Retina (tissue), 1 donor: Measurements from ENCODE around the gene MYO7B.
"Not testable (repeated sequence)": the region's sequence is repeated elsewhere in the genome, so short reads cannot be mapped to it uniquely, and the experiment has no call there.

Experiments used
- DNase-seq: peaks from one replicate; pipeline ENCODE4 v3.0.0-alpha.2; 2016

Gene MYO7B

DNA sequence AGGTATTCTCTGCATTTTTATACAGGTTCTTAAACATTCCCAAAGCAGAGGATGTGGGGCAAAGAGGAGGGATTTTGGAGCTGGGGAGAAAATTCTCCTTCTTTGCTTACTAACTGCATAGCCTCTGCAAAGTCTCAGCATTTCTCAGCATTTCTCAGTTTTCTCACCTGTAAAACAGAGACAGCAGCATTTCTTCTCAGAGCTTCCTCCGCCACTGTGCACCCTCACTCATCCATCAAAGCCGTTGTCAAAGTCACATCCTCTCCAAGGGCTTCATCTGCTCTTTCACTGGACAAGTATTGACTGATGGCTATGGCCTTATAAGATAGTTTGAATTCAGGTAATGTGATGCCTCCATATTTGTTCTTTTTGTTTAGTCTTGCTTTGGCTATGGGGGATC lies 17.4 kb downstream of the MYO7B start:
- DNase-seq, result no peak

- DNase-seq, result no peak
These were observed 23.4 kb downstream of the MYO7B start for GRCh38 chr2:127558911-127559310.

- DNase-seq, result no peak
These were observed 24.0 kb downstream of the MYO7B start for GRCh38 chr2:127559454-127559853.

DNA sequence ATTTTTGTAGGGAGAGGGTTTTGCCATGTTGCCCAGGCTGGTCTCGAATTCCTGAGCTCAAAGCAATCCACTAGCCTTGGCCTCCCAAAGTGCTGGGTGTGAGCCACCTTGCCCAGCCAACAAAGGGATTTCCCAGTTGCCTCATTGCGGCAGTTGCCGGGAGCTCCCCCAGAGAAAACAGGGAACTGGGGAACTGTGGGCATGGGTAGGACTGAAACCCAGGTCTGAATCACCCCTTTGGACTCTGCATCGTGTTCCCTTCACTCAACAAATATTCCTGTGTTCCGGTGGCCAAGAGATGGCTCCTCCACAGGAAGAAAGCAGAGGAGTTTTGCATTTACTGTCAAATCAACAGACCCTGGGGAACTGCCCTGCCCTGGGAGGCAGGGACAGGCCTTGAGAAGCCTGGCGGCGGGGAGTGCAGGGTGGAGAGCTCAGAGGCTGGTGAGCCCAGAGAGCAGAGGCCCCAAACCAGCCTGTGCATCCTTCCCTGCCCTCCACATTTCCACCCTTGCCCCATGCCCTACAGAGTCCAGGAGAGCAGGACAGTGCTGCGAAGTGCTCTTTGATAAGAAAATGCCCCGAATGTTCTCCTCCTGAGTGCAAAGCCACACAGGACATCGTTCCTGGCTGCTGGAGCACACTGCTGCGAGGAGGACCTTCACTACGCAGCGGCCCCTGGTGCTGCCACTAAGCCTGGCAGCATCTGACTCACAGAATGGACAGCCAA lies 24.9 kb downstream of the MYO7B start:
- DNase-seq, result no peak

- DNase-seq, result no peak
These were observed 25.4 kb downstream of the MYO7B start for GRCh38 chr2:127560931-127561280.

DNA sequence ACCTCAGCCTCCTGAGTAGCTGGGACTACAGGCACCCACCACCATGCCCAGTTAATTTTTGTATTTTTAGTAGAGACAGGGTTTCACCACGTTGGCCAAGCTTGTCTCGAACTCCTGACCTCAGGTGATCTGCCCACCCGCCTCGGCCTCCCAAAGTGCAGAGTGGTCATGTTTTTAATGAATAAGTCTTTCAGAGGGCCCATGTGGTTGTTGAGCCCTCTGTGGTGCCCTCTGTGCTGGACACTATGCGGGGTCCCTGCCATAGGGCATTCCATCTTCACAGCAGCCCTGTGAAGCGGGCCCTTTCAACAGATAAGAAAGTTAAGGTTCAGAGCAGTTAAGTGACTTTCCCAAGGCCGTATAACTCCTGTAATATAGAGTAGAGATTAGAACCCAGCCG lies 25.9 kb downstream of the MYO7B start:
- DNase-seq, result no peak

GRCh38 chr2:127562936-127563335 lies 27.5 kb downstream of the MYO7B start:
- DNase-seq, result no peak

- no peak for DNase-seq
These were observed 28.3 kb downstream of the MYO7B start for GRCh38 chr2:127563458-127564428.

DNA sequence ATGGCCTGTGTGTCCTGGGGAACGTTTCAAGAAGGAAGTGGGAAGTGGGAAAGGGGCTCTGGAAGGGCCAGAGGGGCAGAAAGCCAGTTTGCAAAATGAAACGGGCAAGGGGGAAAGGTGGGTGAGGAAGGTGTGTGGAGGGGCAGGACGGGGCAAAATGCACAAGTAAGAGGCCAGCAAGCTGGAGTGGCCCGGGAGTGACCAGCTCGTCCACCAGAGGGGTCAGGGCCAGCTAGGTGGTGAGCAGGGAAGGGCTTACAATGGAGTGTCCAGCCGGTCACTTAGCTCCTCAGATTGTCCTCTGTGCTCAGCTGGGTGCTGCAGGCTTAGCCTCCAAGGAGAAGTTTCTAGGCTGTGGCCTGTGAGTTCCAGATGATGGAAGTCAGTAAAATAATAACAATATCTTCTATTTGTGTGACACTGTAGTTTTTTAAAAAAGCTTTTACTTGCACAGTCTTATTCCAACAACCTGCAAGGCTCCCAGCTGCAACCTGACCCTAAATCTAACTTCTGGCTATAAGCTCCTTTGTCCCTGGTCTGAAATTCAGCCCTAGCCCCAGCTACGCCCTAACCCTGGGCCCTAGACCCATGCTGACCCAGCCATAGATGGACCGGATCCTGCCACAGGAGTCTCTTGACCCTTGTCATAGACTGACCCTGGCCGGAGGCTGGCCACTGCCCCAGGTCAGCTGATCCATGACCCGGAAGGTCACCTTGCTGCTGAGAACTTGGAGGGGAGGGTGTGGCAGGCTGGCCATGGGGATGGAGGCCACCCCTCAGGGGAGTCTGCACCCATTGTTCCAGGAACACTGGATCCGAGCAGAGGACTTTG lies 29.2 kb downstream of the MYO7B start:
- DNase-seq, result no peak

DNA sequence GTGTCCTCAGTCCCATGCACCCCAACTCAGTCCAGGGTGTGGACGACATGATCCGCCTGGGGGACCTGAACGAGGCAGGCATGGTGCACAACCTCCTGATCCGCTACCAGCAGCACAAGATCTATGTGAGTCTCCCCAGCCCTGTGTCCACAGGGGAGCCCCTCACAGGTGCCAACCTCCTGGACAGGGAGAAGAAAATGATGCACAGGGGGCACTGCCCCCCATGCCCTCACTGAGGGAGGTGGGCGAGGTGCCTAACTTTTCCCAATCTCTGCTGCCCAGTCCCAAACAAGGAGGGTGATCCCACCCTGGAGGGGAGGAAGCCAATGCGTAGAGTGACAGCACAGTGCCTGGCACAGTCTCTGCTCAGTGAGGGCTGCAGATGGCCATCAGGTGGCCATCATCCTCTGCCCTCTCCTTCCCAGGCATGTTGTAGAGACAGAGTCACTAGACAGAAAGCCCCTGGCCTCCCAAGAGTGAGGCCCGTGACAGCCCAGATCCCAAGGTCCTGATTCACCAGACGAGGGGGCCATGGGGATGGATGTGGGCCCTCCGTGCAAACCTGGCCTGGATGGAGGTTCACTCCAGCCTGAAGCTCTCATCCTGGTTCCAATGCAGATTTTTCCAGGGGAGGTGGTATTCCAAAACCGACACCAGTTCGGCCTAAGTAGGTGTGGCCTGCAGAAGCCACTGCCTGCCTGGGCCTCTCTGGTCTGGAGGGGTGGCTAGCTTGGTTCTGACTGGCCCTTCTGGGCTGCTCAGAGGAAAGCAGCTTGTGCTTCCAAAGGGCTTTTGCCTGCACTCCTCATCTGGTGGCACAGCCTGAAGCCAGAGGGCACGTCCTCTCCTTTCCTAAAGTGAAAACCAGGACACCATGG lies 30.0 kb downstream of the MYO7B start:
- DNase-seq, result no peak

DNA sequence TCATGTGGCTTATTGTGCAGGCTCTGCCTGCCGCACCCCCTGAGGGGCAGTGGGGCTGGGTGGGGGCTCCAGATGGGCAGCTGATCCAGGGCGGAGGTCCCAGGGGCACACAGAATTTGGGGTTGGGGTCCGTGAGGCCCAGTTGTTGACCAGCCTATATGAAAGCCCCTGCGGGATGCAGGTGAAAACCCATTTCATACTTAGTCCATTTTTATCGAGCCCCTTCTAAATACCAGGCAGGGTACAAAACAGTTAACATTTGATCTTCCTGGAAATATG lies 30.6 kb downstream of the MYO7B start:
- DNase-seq, result no peak

DNA sequence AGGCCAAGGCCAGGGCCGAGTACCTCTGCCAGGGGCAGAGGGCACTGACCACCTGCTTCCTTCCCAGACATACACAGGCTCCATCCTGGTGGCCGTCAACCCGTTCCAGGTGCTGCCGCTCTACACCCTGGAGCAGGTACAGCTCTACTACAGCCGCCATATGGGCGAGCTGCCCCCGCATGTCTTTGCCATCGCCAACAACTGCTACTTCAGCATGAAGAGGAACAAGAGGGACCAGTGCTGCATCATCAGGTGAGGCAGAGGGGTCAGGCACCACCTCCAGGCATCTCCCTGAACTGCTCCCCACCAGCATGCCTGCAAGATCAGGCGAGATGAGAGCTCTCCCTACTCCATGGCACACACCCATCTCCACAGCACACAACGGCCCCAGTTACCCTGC lies 31.1 kb downstream of the MYO7B start:
- DNase-seq, result no peak

- no peak for DNase-seq
These were observed 31.9 kb downstream of the MYO7B start for GRCh38 chr2:127567351-127567854.

- no peak for DNase-seq
These were observed 32.6 kb downstream of the MYO7B start for GRCh38 chr2:127568128-127568527.

GRCh38 chr2:127569666-127570065 lies 34.2 kb downstream of the MYO7B start:
- no peak for DNase-seq

- DNase-seq, result no peak
These were observed 35.1 kb downstream of the MYO7B start for GRCh38 chr2:127570282-127571250.

GRCh38 chr2:127572352-127572751 lies 36.9 kb downstream of the MYO7B start:
- not testable (repeated sequence) for DNase-seq

- DNase-seq, result no peak
These were observed 37.4 kb downstream of the MYO7B start for GRCh38 chr2:127572841-127573240.

DNA sequence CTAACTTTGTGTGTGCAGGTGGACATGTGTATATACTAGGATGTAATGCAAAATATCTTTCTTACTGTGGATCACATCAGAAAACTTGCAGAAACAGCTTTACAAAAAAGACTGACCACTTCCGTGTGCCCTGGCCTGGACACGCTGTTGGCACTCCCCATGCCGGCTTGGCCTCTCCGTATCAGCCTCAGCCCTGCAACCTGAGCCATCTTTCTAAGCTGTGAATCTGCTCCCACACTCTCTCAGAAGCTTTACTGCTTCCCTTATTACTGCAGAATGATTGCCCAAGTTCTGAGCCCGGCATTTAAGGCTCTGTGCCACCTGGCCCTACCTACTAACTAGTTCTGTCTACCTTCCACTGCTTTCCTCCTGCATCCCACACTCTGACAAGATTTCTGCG lies 37.8 kb downstream of the MYO7B start:
- DNase-seq, result no peak

DNA sequence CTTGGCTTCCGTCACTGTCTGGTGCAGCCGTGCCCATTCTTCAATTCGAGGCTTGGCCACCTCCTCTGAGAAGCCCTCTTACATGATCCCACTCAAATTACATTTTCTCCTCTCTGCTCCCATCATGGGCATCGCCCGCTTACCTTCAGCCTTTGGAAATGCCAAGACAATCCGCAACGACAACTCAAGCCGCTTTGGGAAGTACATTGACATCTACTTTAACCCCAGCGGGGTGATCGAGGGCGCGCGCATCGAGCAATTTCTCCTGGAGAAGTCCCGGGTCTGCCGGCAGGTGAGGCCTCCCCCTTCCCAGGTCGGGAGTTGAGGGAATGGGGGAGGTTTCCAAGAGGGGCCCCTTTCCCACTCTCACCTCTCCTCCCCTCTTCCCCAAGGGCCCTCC lies 38.3 kb downstream of the MYO7B start:
- DNase-seq, result no peak

- DNase-seq, result no peak
These were observed 39.2 kb downstream of the MYO7B start for GRCh38 chr2:127574656-127575055.
